WERI-Rb-1 (cell line): ENCODE measurements around the gene PPIP5K2.

Experiments used
- DNase-seq: peaks from one replicate; pipeline ENCODE4 v3.0.0-alpha.2; 2020
- H3K27ac ChIP-seq: fragments of 250-450 bp; sonication (Bioruptor Pico); 2 replicates; pipeline ENCODE4 v1.5.1; 2020; ENCODE audit warnings: mild to moderate bottlenecking, moderate library complexity
- H3K27me3 ChIP-seq: fragments of 250-450 bp; sonication (Bioruptor Pico); 2 replicates; pipeline ENCODE4 v1.5.1; 2021; ENCODE audit warnings: mild to moderate bottlenecking, low read depth, moderate library complexity; ENCODE audit not compliant: insufficient read depth, severe bottlenecking
- H3K36me3 ChIP-seq: fragments of 250-450 bp; sonication (Bioruptor Pico); 2 replicates; pipeline ENCODE4 v1.5.1; 2020; ENCODE audit warnings: mild to moderate bottlenecking, moderate library complexity
- H3K4me3 ChIP-seq: 2 replicates; pipeline ENCODE4 v1.5.1; 2011; ENCODE audit warnings: low read depth, mild to moderate bottlenecking, control low read depth, low read length
- H3K9me3 ChIP-seq: fragments of 250-450 bp; sonication (Bioruptor Pico); 2 replicates; pipeline ENCODE4 v1.5.1; 2021; ENCODE audit warnings: mild to moderate bottlenecking, moderate library complexity; ENCODE audit not compliant: severe bottlenecking
- CTCF ChIP-seq: IDR thresholded peaks from 2 replicates; pipeline ENCODE4 v1.5.1; 2011; ENCODE audit warnings: low read depth, mild to moderate bottlenecking, control low read depth, inconsistent platforms, low read length

Gene PPIP5K2

GRCh38 chr5:103228061-103228460 is 108.0 kb downstream of the PPIP5K2 start:
- TF ChIP-seq CTCF = no peak
- Histone ChIP-seq H3K9me3 (no peaks in the 10 kb centered on the region), H3K36me3 (no peaks in the 10 kb centered on the region), H3K27ac (no peak overlapping the region), H3K4me3 (no peak overlapping the region), H3K27me3 (no peaks in the 10 kb centered on the region)
- no peak for DNase-seq

- H3K27ac ChIP-seq = no peak overlapping the region
- TF ChIP-seq CTCF = no peak
- H3K4me3 ChIP-seq = no peak overlapping the region
- DNase-seq = no peak
- H3K36me3 ChIP-seq = no peaks in the 10 kb centered on the region
- H3K9me3 ChIP-seq = no peaks in the 10 kb centered on the region
- H3K27me3 ChIP-seq = no peaks in the 10 kb centered on the region
Measured at GRCh38 chr5:103228588-103228987, 108.5 kb downstream of the PPIP5K2 start.

- no peak for DNase-seq
- no peaks in the 10 kb centered on the region for H3K36me3 ChIP-seq
- no peaks in the 10 kb centered on the region for H3K27me3 ChIP-seq
- no peak overlapping the region for H3K4me3 ChIP-seq
- H3K27ac ChIP-seq = no peak overlapping the region
- TF ChIP-seq CTCF = peak; percentile 50
- H3K9me3 ChIP-seq = no peaks in the 10 kb centered on the region
Measured at GRCh38 chr5:103232393-103232999, 112.4 kb downstream of the PPIP5K2 start.

GRCh38 chr5:103234239-103234975 is 114.3 kb downstream of the PPIP5K2 start:
- no peaks in the 10 kb centered on the region for H3K27me3 ChIP-seq

GRCh38 chr5:103235891-103236290 is 115.8 kb downstream of the PPIP5K2 start:
- TF ChIP-seq CTCF = no peak
- Histone ChIP-seq H3K4me3 (no peak overlapping the region), H3K27me3 (no peaks in the 10 kb centered on the region), H3K27ac (no peak overlapping the region), H3K9me3 (no peaks in the 10 kb centered on the region), H3K36me3 (no peaks in the 10 kb centered on the region)
- no peak for DNase-seq

More at GRCh38 chr5:103234239-103234975, 114.3 kb downstream of the PPIP5K2 start:
- Histone ChIP-seq H3K27ac (no peak overlapping the region), H3K4me3 (no peak overlapping the region), H3K9me3 (no peaks in the 10 kb centered on the region), H3K36me3 (no peaks in the 10 kb centered on the region)
- no peak for DNase-seq
- TF ChIP-seq CTCF = no peak
